Measurements from ENCODE around the gene RSRC1. TPM values are rescaled to one million over a fixed set of nuclear protein-coding genes. Genes with fewer than 3 reads are reported as not detected.

The RSRC1 gene
- total RNA-seq, 1 experiment from 2014 or later, result 95.2 TPM

- Histone ChIP-seq H3K27me3 (ENCODE audit: low read length) (no peaks in the 10 kb centered on the region), H3K9me3 (ENCODE audit: low read length) (no peaks in the 10 kb centered on the region), H3K27ac (ENCODE audit: low read length) (no peak overlapping the region), H4K20me1 (ENCODE audit: insufficient read depth, low read depth, low read length) (no peaks in the 10 kb centered on the region), H3K4me3 (ENCODE audit: low read length) (no peak overlapping the region), H3K4me2 (ENCODE audit: low read depth, low read length, poor library complexity, severe bottlenecking) (no peak overlapping the region), H3K9me2 (replicated peaks; ENCODE audit: insufficient read depth, low read length) (no peaks in the 10 kb centered on the region), H3K36me3 (ENCODE audit: insufficient read depth, low read length) (no peaks in the 10 kb centered on the region), H3K79me2 (ENCODE audit: low read length) (peaks cover 64% of the 10 kb centered on the region), H3K9ac (ENCODE audit: low read length) (no peak overlapping the region), H2AFZ (ENCODE audit: low read length) (no peak overlapping the region), H3K4me1 (ENCODE audit: low read length) (peaks cover 44% of the 10 kb centered on the region)
- DNase-seq, result no peak
Measured at GRCh38 chr3:158456114-158456513, 346.2 kb downstream of the RSRC1 start.

DNA sequence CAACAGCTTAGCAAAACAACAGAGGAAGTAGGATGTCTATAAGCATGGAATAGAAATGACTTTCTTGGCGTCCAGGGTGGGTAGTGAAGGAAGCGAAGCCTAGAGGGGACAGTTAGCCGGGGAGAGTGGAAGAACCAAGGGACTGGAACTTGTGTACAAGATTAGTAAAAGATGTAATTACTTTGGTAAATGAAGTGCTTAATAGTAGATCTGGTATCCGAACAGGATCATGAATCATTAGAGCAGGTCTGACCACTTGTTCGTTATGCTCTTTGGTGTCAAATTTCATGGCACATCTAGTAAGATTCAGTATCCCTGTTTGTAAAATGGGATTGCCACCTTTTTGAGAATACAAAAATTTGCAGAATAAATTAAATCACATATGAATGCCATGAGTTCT is 348.6 kb downstream of the RSRC1 start:
- Histone ChIP-seq H3K36me3 (ENCODE audit: insufficient read depth, low read length) (no peaks in the 10 kb centered on the region), H3K27me3 (ENCODE audit: low read length) (no peaks in the 10 kb centered on the region), H3K9ac (ENCODE audit: low read length) (no peak overlapping the region), H3K9me3 (ENCODE audit: low read length) (no peaks in the 10 kb centered on the region), H3K9me2 (replicated peaks; ENCODE audit: insufficient read depth, low read length) (no peaks in the 10 kb centered on the region), H3K4me2 (ENCODE audit: low read depth, low read length, poor library complexity, severe bottlenecking) (no peak overlapping the region), H3K79me2 (ENCODE audit: low read length) (peaks cover 47% of the 10 kb centered on the region), H4K20me1 (ENCODE audit: insufficient read depth, low read depth, low read length) (no peaks in the 10 kb centered on the region), H3K4me1 (ENCODE audit: low read length) (peaks cover 34% of the 10 kb centered on the region), H2AFZ (ENCODE audit: low read length) (no peak overlapping the region), H3K4me3 (ENCODE audit: low read length) (no peak overlapping the region), H3K27ac (ENCODE audit: low read length) (no peak overlapping the region)
- no peak for DNase-seq

- no peak for DNase-seq
- Histone ChIP-seq H3K27me3 (ENCODE audit: low read length) (no peaks in the 10 kb centered on the region), H3K27ac (ENCODE audit: low read length) (no peak overlapping the region)
Measured at GRCh38 chr3:158460926-158461325, 351.0 kb downstream of the RSRC1 start.

DNA sequence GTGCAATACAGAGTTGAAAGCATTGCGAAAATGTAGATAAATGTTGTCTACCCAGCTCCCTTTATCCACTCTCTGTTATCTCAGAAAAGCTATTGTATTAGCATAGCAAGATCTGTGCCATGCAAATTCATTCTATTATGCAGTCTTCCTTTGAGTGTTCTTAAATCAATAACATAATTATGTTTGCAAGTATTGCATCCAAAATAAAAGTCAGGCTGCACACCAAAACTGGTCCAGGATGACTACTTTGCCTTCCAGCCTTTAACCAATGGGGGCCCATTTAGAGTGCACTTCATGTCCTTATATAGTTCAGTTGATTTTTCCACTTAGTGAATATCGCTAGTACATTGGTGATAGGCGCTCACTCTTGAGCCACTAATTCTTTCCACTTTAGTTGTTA is 353.7 kb downstream of the RSRC1 start:
- Histone ChIP-seq H3K27me3 (ENCODE audit: low read length) (no peaks in the 10 kb centered on the region), H3K9me3 (ENCODE audit: low read length) (no peaks in the 10 kb centered on the region), H3K4me3 (ENCODE audit: low read length) (no peak overlapping the region), H2AFZ (ENCODE audit: low read length) (no peak overlapping the region), H3K27ac (ENCODE audit: low read length) (0 out of 2 replicates have a peak overlapping the region, but pooled peaks have one; percentile 33), H3K9me2 (replicated peaks; ENCODE audit: insufficient read depth, low read length) (no peaks in the 10 kb centered on the region), H3K4me1 (ENCODE audit: low read length) (peaks cover 43% of the 10 kb centered on the region), H3K36me3 (ENCODE audit: insufficient read depth, low read length) (no peaks in the 10 kb centered on the region), H3K4me2 (ENCODE audit: low read depth, low read length, poor library complexity, severe bottlenecking) (no peak overlapping the region), H4K20me1 (ENCODE audit: insufficient read depth, low read depth, low read length) (no peaks in the 10 kb centered on the region), H3K79me2 (ENCODE audit: low read length) (peaks cover 12% of the 10 kb centered on the region; the same call in 1 of the 2 replicates), H3K9ac (ENCODE audit: low read length) (no peak overlapping the region)
- no peak for DNase-seq

More at GRCh38 chr3:158460926-158461325, 351.0 kb downstream of the RSRC1 start:
- Histone ChIP-seq H3K9ac (ENCODE audit: low read length) (no peak overlapping the region), H3K79me2 (ENCODE audit: low read length) (peaks cover 27% of the 10 kb centered on the region), H3K36me3 (ENCODE audit: insufficient read depth, low read length) (no peaks in the 10 kb centered on the region), H3K9me3 (ENCODE audit: low read length) (no peaks in the 10 kb centered on the region), H2AFZ (ENCODE audit: low read length) (no peak overlapping the region), H4K20me1 (ENCODE audit: insufficient read depth, low read depth, low read length) (no peaks in the 10 kb centered on the region), H3K4me2 (ENCODE audit: low read depth, low read length, poor library complexity, severe bottlenecking) (no peak overlapping the region), H3K4me1 (ENCODE audit: low read length) (peaks cover 43% of the 10 kb centered on the region), H3K9me2 (replicated peaks; ENCODE audit: insufficient read depth, low read length) (no peaks in the 10 kb centered on the region), H3K4me3 (ENCODE audit: low read length) (no peak overlapping the region)

GRCh38 chr3:158465074-158465473 is 355.2 kb downstream of the RSRC1 start:
- H3K4me3 ChIP-seq (ENCODE audit: low read length), result no peak overlapping the region
- H2AFZ ChIP-seq (ENCODE audit: low read length), result no peak overlapping the region
- no peak overlapping the region for H3K9ac ChIP-seq (ENCODE audit: low read length)
- H3K9me3 ChIP-seq (ENCODE audit: low read length), result no peaks in the 10 kb centered on the region
- no peaks in the 10 kb centered on the region for H3K9me2 ChIP-seq (replicated peaks; ENCODE audit: insufficient read depth, low read length)
- no peaks in the 10 kb centered on the region for H3K27me3 ChIP-seq (ENCODE audit: low read length)
- H3K4me2 ChIP-seq (ENCODE audit: low read depth, low read length, poor library complexity, severe bottlenecking), result no peak overlapping the region
- no peaks in the 10 kb centered on the region for H4K20me1 ChIP-seq (ENCODE audit: insufficient read depth, low read depth, low read length)
- DNase-seq, result no peak
- no peaks in the 10 kb centered on the region for H3K36me3 ChIP-seq (ENCODE audit: insufficient read depth, low read length)
- 0 out of 2 replicates have a peak overlapping the region, but pooled peaks have one; percentile 33 for H3K27ac ChIP-seq (ENCODE audit: low read length)
- peaks cover 36% of the 10 kb centered on the region for H3K4me1 ChIP-seq (ENCODE audit: low read length)
- peaks cover 13% of the 10 kb centered on the region for H3K79me2 ChIP-seq (ENCODE audit: low read length)

- Histone ChIP-seq H3K27ac (ENCODE audit: low read length) (no peak overlapping the region), H3K79me2 (ENCODE audit: low read length) (peaks cover 14% of the 10 kb centered on the region; the same call in 1 of the 2 replicates), H3K4me3 (ENCODE audit: low read length) (no peak overlapping the region), H4K20me1 (ENCODE audit: insufficient read depth, low read depth, low read length) (no peaks in the 10 kb centered on the region), H3K4me2 (ENCODE audit: low read depth, low read length, poor library complexity, severe bottlenecking) (no peak overlapping the region), H3K9me2 (replicated peaks; ENCODE audit: insufficient read depth, low read length) (no peaks in the 10 kb centered on the region), H2AFZ (ENCODE audit: low read length) (no peak overlapping the region), H3K36me3 (ENCODE audit: insufficient read depth, low read length) (no peaks in the 10 kb centered on the region), H3K4me1 (ENCODE audit: low read length) (no peaks in the 10 kb centered on the region), H3K27me3 (ENCODE audit: low read length) (no peaks in the 10 kb centered on the region), H3K9me3 (ENCODE audit: low read length) (no peaks in the 10 kb centered on the region), H3K9ac (ENCODE audit: low read length) (no peak overlapping the region)
- DNase-seq, result no peak
Measured at GRCh38 chr3:158470944-158471638, 361.2 kb downstream of the RSRC1 start.

GRCh38 chr3:158471639-158472294 is 361.9 kb downstream of the RSRC1 start:
- Histone ChIP-seq H2AFZ (ENCODE audit: low read length) (no peak overlapping the region), H3K27me3 (ENCODE audit: low read length) (no peaks in the 10 kb centered on the region), H3K36me3 (ENCODE audit: insufficient read depth, low read length) (no peaks in the 10 kb centered on the region), H3K4me1 (ENCODE audit: low read length) (no peaks in the 10 kb centered on the region), H3K4me3 (ENCODE audit: low read length) (no peak overlapping the region), H3K9me2 (replicated peaks; ENCODE audit: insufficient read depth, low read length) (no peaks in the 10 kb centered on the region), H3K4me2 (ENCODE audit: low read depth, low read length, poor library complexity, severe bottlenecking) (no peak overlapping the region), H3K9me3 (ENCODE audit: low read length) (no peaks in the 10 kb centered on the region), H3K27ac (ENCODE audit: low read length) (no peak overlapping the region), H3K9ac (ENCODE audit: low read length) (no peak overlapping the region), H3K79me2 (ENCODE audit: low read length) (peaks cover 10% of the 10 kb centered on the region; the same call in 1 of the 2 replicates), H4K20me1 (ENCODE audit: insufficient read depth, low read depth, low read length) (no peaks in the 10 kb centered on the region)
- DNase-seq, result no peak

- no peak overlapping the region for H2AFZ ChIP-seq (ENCODE audit: low read length)
- H3K9me2 ChIP-seq (replicated peaks; ENCODE audit: insufficient read depth, low read length), result no peaks in the 10 kb centered on the region
- no peaks in the 10 kb centered on the region for H3K36me3 ChIP-seq (ENCODE audit: insufficient read depth, low read length)
- H3K9ac ChIP-seq (ENCODE audit: low read length), result no peak overlapping the region
- no peak for DNase-seq
- no peak overlapping the region for H3K27ac ChIP-seq (ENCODE audit: low read length)
- H3K4me3 ChIP-seq (ENCODE audit: low read length), result no peak overlapping the region
- no peaks in the 10 kb centered on the region for H3K27me3 ChIP-seq (ENCODE audit: low read length)
- H3K79me2 ChIP-seq (ENCODE audit: low read length), result peaks cover 15% of the 10 kb centered on the region
- no peak overlapping the region for H3K4me2 ChIP-seq (ENCODE audit: low read depth, low read length, poor library complexity, severe bottlenecking)
- H3K4me1 ChIP-seq (ENCODE audit: low read length), result peaks cover 11% of the 10 kb centered on the region
- no peaks in the 10 kb centered on the region for H4K20me1 ChIP-seq (ENCODE audit: insufficient read depth, low read depth, low read length)
- no peaks in the 10 kb centered on the region for H3K9me3 ChIP-seq (ENCODE audit: low read length)
Measured at GRCh38 chr3:158479051-158479450, 369.2 kb downstream of the RSRC1 start.

Data from Karpas-422 (cell line).